OCI-LY7 (cell line): Measurements from ENCODE around the gene RTL1.

ENCODE experiments used
- EZH2phosphoT487 ChIP-seq: fragments of 200-600 bp; sonication (generic); IDR thresholded peaks from 2 replicates; pipeline ENCODE4 v1.6.1; 2018; ENCODE audit warnings: low read depth, borderline replicate concordance, mild to moderate bottlenecking, mixed run types, antibody characterized with exemption, low read length, moderate library complexity, mixed read lengths
- TF ChIP-seq, protein P1 (sequence below): fragments of 200-600 bp; sonication (generic); conservative IDR thresholded peaks from 2 replicates; pipeline ENCODE4 v1.5.1; 2014; ENCODE audit warnings: mild to moderate bottlenecking, antibody characterized with exemption, low read length, moderate library complexity, mixed read lengths

DNA sequence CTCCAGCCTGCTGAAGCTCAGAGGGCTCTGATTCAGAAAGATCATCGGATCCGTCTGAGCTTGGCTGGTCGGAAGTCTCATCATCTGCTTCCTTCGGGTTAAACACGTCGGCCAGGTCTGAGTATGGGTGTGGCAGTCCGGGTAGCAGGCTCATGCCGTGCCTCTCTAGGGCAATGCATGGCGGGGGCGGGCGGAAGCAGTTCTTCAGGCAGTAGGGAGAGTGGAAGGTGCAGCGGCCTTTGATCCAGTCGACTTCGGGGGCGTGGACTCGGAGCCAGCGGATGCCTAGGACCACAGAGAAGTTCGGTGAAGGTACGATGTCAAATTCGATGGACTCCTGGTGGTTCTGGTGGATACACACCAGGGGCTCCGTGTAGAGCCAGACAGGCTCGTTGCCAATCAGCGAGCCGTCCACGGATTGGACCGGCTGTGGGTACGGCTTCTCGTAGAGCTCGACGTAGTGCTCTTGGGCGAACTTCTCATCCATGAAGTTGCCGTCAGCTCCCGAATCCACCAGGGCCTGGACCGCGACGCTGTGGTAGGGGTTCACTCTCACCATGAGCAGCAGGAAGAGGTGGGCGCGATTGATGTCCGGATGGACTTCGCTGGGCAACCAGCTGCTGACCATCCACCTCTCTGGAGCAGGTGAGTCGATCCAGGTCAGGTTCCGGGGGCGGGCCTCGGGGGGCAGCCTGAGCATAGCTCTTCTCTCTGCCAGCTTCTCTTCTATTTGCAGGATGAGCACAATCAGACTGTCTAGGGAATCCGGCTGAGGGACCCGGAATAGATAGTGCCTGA, 20.3 kb downstream of the RTL1 start:
- TF ChIP-seq, protein P1, sequence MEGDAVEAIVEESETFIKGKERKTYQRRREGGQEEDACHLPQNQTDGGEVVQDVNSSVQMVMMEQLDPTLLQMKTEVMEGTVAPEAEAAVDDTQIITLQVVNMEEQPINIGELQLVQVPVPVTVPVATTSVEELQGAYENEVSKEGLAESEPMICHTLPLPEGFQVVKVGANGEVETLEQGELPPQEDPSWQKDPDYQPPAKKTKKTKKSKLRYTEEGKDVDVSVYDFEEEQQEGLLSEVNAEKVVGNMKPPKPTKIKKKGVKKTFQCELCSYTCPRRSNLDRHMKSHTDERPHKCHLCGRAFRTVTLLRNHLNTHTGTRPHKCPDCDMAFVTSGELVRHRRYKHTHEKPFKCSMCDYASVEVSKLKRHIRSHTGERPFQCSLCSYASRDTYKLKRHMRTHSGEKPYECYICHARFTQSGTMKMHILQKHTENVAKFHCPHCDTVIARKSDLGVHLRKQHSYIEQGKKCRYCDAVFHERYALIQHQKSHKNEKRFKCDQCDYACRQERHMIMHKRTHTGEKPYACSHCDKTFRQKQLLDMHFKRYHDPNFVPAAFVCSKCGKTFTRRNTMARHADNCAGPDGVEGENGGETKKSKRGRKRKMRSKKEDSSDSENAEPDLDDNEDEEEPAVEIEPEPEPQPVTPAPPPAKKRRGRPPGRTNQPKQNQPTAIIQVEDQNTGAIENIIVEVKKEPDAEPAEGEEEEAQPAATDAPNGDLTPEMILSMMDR = no peak
- TF ChIP-seq EZH2phosphoT487 = no peak
